Left lung (tissue), 10 donors: Measurements from ENCODE around the gene TUSC2. TPM values are rescaled to one million over a fixed set of nuclear protein-coding genes. Genes with fewer than 3 reads are reported as not detected.

ENCODE experiments used
- ATAC-seq: fragments of 200-7000 bp; cut with Tn5 transposase; one replicate; pipeline ENCODE4 v1.9.1; 2020; ENCODE audit warnings: moderate library complexity
- DNase-seq, 4 donors: peaks; one replicate each; pipeline ENCODE4 v3.0.0-alpha.2; 2013 to 2020
- H3K27ac ChIP-seq, 2 donors: fragments of 200-600 bp; sonication (generic) in 1 of 2; one replicate each; pipeline versions ENCODE4 v1.5.0 to v1.8.0; 2020 to 2021
- H3K27me3 ChIP-seq, 2 donors: fragments of 200-600 bp; sonication (generic) in 1 of 2; one replicate each; pipeline versions ENCODE4 v1.5.0 to v1.8.0; 2020 to 2021
- H3K36me3 ChIP-seq, 2 donors: fragments of 200-600 bp; sonication (generic) in 1 of 2; one replicate each; pipeline versions ENCODE4 v1.5.0 to v1.8.0; 2020 to 2021
- H3K4me1 ChIP-seq, 2 donors: fragments of 200-600 bp; one replicate each; pipeline ENCODE4 v1.8.0; 2021
- H3K4me3 ChIP-seq, 2 donors: fragments of 200-600 bp; sonication (generic) in 1 of 2; one replicate each; pipeline versions ENCODE4 v1.5.0 to v1.8.0; 2020 to 2021; ENCODE audit warnings: mild to moderate bottlenecking in 1 of 2
- H3K9me3 ChIP-seq, 2 donors: fragments of 200-600 bp; sonication (generic) in 1 of 2; one replicate each; pipeline versions ENCODE4 v1.5.0 to v1.8.0; 2020 to 2021
- CTCF ChIP-seq, 2 donors: fragments of 200-600 bp; sonication (generic) in 1 of 2; IDR thresholded peaks; one replicate each; pipeline versions ENCODE4 v1.5.0 to v1.8.0; 2021; ENCODE audit warnings: antibody characterized with exemption in 2 of 2
- intact Hi-C, 2 donors: fragments of 100-400 bp; cut with DNase I; formaldehyde crosslinking; loops; one replicate each; pipeline versions ENCODE4 v1.11.2 to v1.14.2; 2022
- polyA plus RNA-seq, 6 donors: library from polyadenylated mRNA; unstranded; fragments of 120-200 nt; gene quantifications; one replicate each; pipeline ENCODE4 v1.2.1, GENCODE V29; 2013; ENCODE audit not compliant: insufficient read length in 6 of 6
- total RNA-seq, 2 donors: library from RNA; stranded (reverse); fragmentation: NEBNext Ultra II Directional; extraction: Animal tissue kit (Norgen Biotek cat#: 25700); gene quantifications; one replicate each; pipeline ENCODE4 v1.2.1, GENCODE V29; 2021
- donor health status: DM: no; HTN: yes; CAD: no.
- donor health status: DM: no; HTN: no; CAD: no.

The TUSC2 gene
- total and polyA plus RNA-seq, 8 donors, result 15.2 to 29.6 (median 18.8) TPM

- Histone ChIP-seq H3K4me3 (no peak overlapping the region), H3K9me3 (no peaks in the 10 kb centered on the region), H3K4me1 (peaks cover 19 to 73% of the 10 kb centered on the region in 2 donors), H3K27me3 (no peaks in the 10 kb centered on the region), H3K27ac (peak overlapping the region in 1 of 2 donors; percentile 93), H3K36me3 (peaks cover 0 to 29% of the 10 kb centered on the region in 2 donors)
- no peak for TF ChIP-seq CTCF (IDR thresholded peaks at IDR 0.05)
- intact Hi-C loops, result no loop called here
- no peak for DNase-seq
- no peak for ATAC-seq
These were observed 2.9 kb downstream of the TUSC2 start for GRCh38 chr3:50325113-50325480.

- DNase-seq, result peak in 2 of 4 donors; percentile 69 to 90
- TF ChIP-seq CTCF (IDR thresholded peaks at IDR 0.05), result peak; percentile 77 to 91
- intact Hi-C loops, result no loop called here
- Histone ChIP-seq H3K4me1 (peaks cover 25 to 78% of the 10 kb centered on the region in 2 donors), H3K9me3 (no peaks in the 10 kb centered on the region), H3K36me3 (peaks cover 0 to 27% of the 10 kb centered on the region in 2 donors), H3K27ac (peak overlapping the region; percentile 90 to 93), H3K27me3 (no peaks in the 10 kb centered on the region), H3K4me3 (peak overlapping the region in 1 of 2 donors; percentile 91)
- ATAC-seq, result peak; percentile 4
These were observed 3.5 kb downstream of the TUSC2 start for GRCh38 chr3:50324351-50325112.

GRCh38 chr3:50323614-50324199 is 4.3 kb downstream of the TUSC2 start:
- Histone ChIP-seq H3K9me3 (no peaks in the 10 kb centered on the region), H3K4me3 (peak overlapping the region in 1 of 2 donors; percentile 91), H3K36me3 (peaks cover 0 to 30% of the 10 kb centered on the region in 2 donors), H3K4me1 (peaks cover 33 to 84% of the 10 kb centered on the region in 2 donors), H3K27me3 (no peaks in the 10 kb centered on the region), H3K27ac (peak overlapping the region; percentile 90 to 93)
- intact Hi-C loops, result no loop called here
- DNase-seq, result peak in 1 of 4 donors; percentile 39
- peak in 1 of 2 donors; percentile 17 for TF ChIP-seq CTCF (IDR thresholded peaks at IDR 0.05)
- ATAC-seq, result no peak

- H3K36me3 ChIP-seq, result peaks cover 0 to 36% of the 10 kb centered on the region in 2 donors
- H3K9me3 ChIP-seq, result no peaks in the 10 kb centered on the region
- peak overlapping the region in 1 of 2 donors; percentile 91 for H3K4me3 ChIP-seq
- no peaks in the 10 kb centered on the region for H3K27me3 ChIP-seq
- H3K4me1 ChIP-seq, result peaks cover 39 to 84% of the 10 kb centered on the region in 2 donors
- ATAC-seq (no peak), DNase-seq (peak in 1 of 4 donors; percentile 58)
- intact Hi-C loops, result no loop called here
- no peak for TF ChIP-seq CTCF (IDR thresholded peaks at IDR 0.05)
- peak overlapping the region; percentile 90 to 93 for H3K27ac ChIP-seq
These were observed 4.9 kb downstream of the TUSC2 start for GRCh38 chr3:50323092-50323600.
